Neural cell (in vitro differentiated cells): Measurements from ENCODE around the gene GID4. TPM values are rescaled to one million over a fixed set of nuclear protein-coding genes. Genes with fewer than 3 reads are reported as not detected.

ENCODE experiments used
- H2AFZ ChIP-seq: fragments of 200-600, 300-800 bp; sonication (generic), shearing (Covaris generic); 2 replicates; pipeline ENCODE4 v1.6.0; 2014; ENCODE audit warnings: low read depth, mild to moderate bottlenecking, antibody characterized with exemption, low read length, moderate library complexity
- H3F3A ChIP-seq: fragments of 200-600 bp; shearing (Covaris generic); 2 replicates; pipeline ENCODE4 v1.6.1; 2016; ENCODE audit warnings: mild to moderate bottlenecking, moderate library complexity, mixed read lengths, antibody characterized with exemption, low read length; ENCODE audit not compliant: insufficient read depth, poor library complexity, severe bottlenecking
- H3K27ac ChIP-seq: fragments of 200-600, 300-800 bp; sonication (generic), shearing (Covaris generic); 2 replicates; pipeline ENCODE4 v1.5.1; 2014; ENCODE audit warnings: mild to moderate bottlenecking, low read length, moderate library complexity
- H3K27me3 ChIP-seq: fragments of 300-800, 200-600 bp; sonication (generic), shearing (Covaris generic); 2 replicates; pipeline ENCODE4 v1.6.0; 2014; ENCODE audit warnings: mild to moderate bottlenecking, low read depth, low read length, moderate library complexity; ENCODE audit not compliant: insufficient read depth
- H3K36me3 ChIP-seq: fragments of 300-800, 200-600 bp; sonication (generic), shearing (Covaris generic); 2 replicates; pipeline ENCODE4 v1.5.1; 2014; ENCODE audit warnings: mild to moderate bottlenecking, antibody characterized with exemption, low read length, moderate library complexity; ENCODE audit not compliant: insufficient read depth
- H3K4me2 ChIP-seq: fragments of 300-800, 200-600 bp; sonication (generic), shearing (Covaris generic); 2 replicates; pipeline ENCODE4 v1.6.0; 2014; ENCODE audit warnings: mild to moderate bottlenecking, low read length
- H3K4me3 ChIP-seq: fragments of 300-800, 200-600 bp; sonication (generic), shearing (Covaris generic); 2 replicates; pipeline ENCODE4 v1.5.1; 2014; ENCODE audit warnings: mild to moderate bottlenecking, low read length, moderate library complexity
- H3K79me2 ChIP-seq: fragments of 200-600 bp; shearing (Covaris generic); replicated peaks from 2 replicates; pipeline ENCODE4 v1.6.0; 2014; ENCODE audit warnings: mild to moderate bottlenecking, low read length, moderate library complexity; ENCODE audit not compliant: insufficient read depth
- H3K9ac ChIP-seq: fragments of 300-800, 200-600 bp; sonication (generic), shearing (Covaris generic); 2 replicates; pipeline ENCODE4 v1.6.1; 2016; ENCODE audit warnings: mild to moderate bottlenecking, low read length, mixed read lengths
- H3K9me2 ChIP-seq: fragments of 200-600 bp; shearing (Covaris generic); 2 replicates; pipeline ENCODE4 v1.6.1; 2016; ENCODE audit warnings: mild to moderate bottlenecking, low read length, mixed read lengths; ENCODE audit not compliant: insufficient read depth
- H3K9me3 ChIP-seq: fragments of 200-600, 300-800 bp; sonication (generic), shearing (Covaris generic); 2 replicates; pipeline ENCODE4 v1.6.1; 2016; ENCODE audit warnings: mild to moderate bottlenecking, mixed run types, low read length, moderate library complexity, mixed read lengths
- H4K20me1 ChIP-seq: fragments of 200-600 bp; shearing (Covaris generic); 2 replicates; pipeline ENCODE4 v1.6.1; 2016; ENCODE audit warnings: mild to moderate bottlenecking, mixed run types; ENCODE audit not compliant: insufficient read depth
- EP300 ChIP-seq: fragments of 450-650 bp; conservative IDR thresholded peaks from 2 replicates; pipeline ENCODE4 v1.6.1; 2014; ENCODE audit warnings: antibody characterized with exemption, mild to moderate bottlenecking, moderate library complexity; ENCODE audit not compliant: poor library complexity, severe bottlenecking
- EZH2 ChIP-seq: fragments of 200-600, 300-800 bp; shearing (Covaris generic), sonication (generic); IDR thresholded peaks from 2 replicates; pipeline ENCODE4 v1.6.1; 2014; ENCODE audit warnings: antibody characterized with exemption, low read length, borderline replicate concordance, mild to moderate bottlenecking; ENCODE audit not compliant: insufficient read depth, poor library complexity, severe bottlenecking
- MXI1 ChIP-seq: fragments of 450-650 bp; conservative IDR thresholded peaks from 2 replicates; pipeline ENCODE4 v1.6.1; 2014; ENCODE audit warnings: antibody characterized with exemption, mild to moderate bottlenecking; ENCODE audit not compliant: poor library complexity, severe bottlenecking
- POLR2AphosphoS5 ChIP-seq: IDR thresholded peaks from 2 replicates; pipeline ENCODE4 v1.6.1; 2012
- RAD21 ChIP-seq: fragments of 450-650 bp; conservative IDR thresholded peaks from 2 replicates; pipeline ENCODE4 v1.6.1; 2014; ENCODE audit warnings: antibody characterized with exemption, mild to moderate bottlenecking, moderate library complexity
- SMC3 ChIP-seq: fragments of 450-650 bp; conservative IDR thresholded peaks from 2 replicates; pipeline ENCODE4 v1.6.1; 2014; ENCODE audit warnings: antibody characterized with exemption, mild to moderate bottlenecking, moderate library complexity; ENCODE audit not compliant: poor library complexity
- TAF1 ChIP-seq: IDR thresholded peaks from 2 replicates; pipeline ENCODE4 v1.6.1; 2012; ENCODE audit warnings: low read depth
- polyA plus RNA-seq: library from polyadenylated mRNA; depleted of rRNA; stranded (reverse); fragments of >200 nt; gene quantifications from 2 replicates; pipeline ENCODE4 v1.2.3, GENCODE V29; 2014
- TF ChIP-seq, protein P1 (sequence below): IDR thresholded peaks from 2 replicates; pipeline ENCODE4 v1.6.1; 2012; ENCODE audit warnings: borderline replicate concordance
- TF ChIP-seq, protein P2 (sequence below): fragments of 450-650 bp; IDR thresholded peaks from 2 replicates; pipeline ENCODE4 v1.5.1; 2014; ENCODE audit warnings: antibody characterized with exemption, mild to moderate bottlenecking, moderate library complexity; ENCODE audit not compliant: poor library complexity, severe bottlenecking

Gene GID4
- polyA plus RNA-seq, 1 donor from 2014 or later, result 4.9 TPM

DNA sequence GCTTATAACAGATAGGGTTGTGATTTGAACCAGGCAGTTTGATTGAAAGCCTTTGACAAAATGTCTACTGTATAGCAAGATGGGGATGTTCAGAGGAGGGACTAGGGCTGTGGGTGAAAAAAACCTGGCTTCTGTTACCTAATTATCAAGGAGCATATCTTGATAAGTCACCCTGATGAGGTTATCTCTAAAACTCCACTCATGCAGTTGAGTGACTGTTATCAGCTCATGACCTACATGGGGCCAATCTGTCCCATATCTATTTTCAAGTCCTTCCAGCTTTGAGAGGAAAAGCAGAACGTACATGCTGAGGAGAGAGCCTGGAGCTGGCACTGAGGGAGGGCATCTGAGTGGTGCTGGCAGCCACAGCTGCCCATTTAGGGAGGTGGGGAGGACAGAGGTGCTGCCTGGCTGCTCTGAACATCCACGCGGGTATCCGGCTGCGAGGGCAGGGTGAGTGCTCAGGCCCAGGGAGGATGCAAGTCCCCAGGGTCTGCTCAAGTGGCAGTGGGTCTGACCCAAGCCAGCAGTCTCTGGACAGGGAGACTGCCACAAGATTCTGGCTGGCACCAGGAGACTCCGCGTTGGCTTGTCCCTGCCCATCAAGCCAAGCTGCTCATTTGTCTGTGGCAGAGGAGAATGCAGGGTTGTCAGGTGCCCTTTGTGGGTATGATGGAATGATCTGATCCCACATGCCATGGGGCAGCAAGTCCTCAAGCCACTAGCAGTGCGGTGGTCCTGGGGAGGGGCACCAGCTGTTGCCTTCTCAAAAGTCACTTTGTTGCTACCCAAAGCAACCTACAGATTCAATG lies 29.4 kb upstream of the GID4 start:
- H3F3A ChIP-seq, result no peaks in the 10 kb centered on the region
- no peaks in the 10 kb centered on the region for H4K20me1 ChIP-seq
- H3K79me2 ChIP-seq, result no peaks in the 10 kb centered on the region
- no peak overlapping the region for H3K4me2 ChIP-seq
- H3K36me3 ChIP-seq, result no peaks in the 10 kb centered on the region
- no peak overlapping the region for H3K9ac ChIP-seq
- H3K27ac ChIP-seq, result no peak overlapping the region
- H3K9me2 ChIP-seq, result no peaks in the 10 kb centered on the region
- H3K9me3 ChIP-seq, result no peaks in the 10 kb centered on the region
- H2AFZ ChIP-seq, result no peak overlapping the region
- H3K27me3 ChIP-seq, result no peaks in the 10 kb centered on the region
- TF ChIP-seq, protein P1, sequence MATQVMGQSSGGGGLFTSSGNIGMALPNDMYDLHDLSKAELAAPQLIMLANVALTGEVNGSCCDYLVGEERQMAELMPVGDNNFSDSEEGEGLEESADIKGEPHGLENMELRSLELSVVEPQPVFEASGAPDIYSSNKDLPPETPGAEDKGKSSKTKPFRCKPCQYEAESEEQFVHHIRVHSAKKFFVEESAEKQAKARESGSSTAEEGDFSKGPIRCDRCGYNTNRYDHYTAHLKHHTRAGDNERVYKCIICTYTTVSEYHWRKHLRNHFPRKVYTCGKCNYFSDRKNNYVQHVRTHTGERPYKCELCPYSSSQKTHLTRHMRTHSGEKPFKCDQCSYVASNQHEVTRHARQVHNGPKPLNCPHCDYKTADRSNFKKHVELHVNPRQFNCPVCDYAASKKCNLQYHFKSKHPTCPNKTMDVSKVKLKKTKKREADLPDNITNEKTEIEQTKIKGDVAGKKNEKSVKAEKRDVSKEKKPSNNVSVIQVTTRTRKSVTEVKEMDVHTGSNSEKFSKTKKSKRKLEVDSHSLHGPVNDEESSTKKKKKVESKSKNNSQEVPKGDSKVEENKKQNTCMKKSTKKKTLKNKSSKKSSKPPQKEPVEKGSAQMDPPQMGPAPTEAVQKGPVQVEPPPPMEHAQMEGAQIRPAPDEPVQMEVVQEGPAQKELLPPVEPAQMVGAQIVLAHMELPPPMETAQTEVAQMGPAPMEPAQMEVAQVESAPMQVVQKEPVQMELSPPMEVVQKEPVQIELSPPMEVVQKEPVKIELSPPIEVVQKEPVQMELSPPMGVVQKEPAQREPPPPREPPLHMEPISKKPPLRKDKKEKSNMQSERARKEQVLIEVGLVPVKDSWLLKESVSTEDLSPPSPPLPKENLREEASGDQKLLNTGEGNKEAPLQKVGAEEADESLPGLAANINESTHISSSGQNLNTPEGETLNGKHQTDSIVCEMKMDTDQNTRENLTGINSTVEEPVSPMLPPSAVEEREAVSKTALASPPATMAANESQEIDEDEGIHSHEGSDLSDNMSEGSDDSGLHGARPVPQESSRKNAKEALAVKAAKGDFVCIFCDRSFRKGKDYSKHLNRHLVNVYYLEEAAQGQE, result no peak
- no peak for TF ChIP-seq TAF1
- TF ChIP-seq POLR2AphosphoS5, result no peak
- TF ChIP-seq, protein P2, sequence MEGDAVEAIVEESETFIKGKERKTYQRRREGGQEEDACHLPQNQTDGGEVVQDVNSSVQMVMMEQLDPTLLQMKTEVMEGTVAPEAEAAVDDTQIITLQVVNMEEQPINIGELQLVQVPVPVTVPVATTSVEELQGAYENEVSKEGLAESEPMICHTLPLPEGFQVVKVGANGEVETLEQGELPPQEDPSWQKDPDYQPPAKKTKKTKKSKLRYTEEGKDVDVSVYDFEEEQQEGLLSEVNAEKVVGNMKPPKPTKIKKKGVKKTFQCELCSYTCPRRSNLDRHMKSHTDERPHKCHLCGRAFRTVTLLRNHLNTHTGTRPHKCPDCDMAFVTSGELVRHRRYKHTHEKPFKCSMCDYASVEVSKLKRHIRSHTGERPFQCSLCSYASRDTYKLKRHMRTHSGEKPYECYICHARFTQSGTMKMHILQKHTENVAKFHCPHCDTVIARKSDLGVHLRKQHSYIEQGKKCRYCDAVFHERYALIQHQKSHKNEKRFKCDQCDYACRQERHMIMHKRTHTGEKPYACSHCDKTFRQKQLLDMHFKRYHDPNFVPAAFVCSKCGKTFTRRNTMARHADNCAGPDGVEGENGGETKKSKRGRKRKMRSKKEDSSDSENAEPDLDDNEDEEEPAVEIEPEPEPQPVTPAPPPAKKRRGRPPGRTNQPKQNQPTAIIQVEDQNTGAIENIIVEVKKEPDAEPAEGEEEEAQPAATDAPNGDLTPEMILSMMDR, result no peak
- no peak overlapping the region for H3K4me3 ChIP-seq

DNA sequence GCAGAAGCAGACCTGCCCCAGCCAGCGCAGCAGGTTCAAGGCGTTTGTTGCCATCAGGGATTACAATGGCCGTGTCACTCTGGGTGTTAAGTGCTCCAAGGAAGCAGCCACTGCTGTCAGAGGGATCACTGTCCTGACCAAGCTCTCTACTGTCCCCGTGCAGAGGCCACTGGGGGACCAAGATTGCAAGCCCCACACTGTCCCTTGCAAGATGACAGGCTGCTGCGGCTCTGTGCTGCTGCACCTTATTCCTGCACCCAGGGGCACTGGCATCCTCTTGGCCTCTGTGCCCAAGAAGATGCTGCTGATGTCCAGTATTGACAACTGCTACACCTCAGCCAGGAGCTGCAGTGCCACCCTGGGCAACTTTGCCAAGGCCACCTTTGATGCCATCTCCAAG lies 27.9 kb upstream of the GID4 start:
- H3K79me2 ChIP-seq, result no peaks in the 10 kb centered on the region
- no peak overlapping the region for H2AFZ ChIP-seq
- H3K36me3 ChIP-seq, result no peaks in the 10 kb centered on the region
- no peak overlapping the region for H3K9ac ChIP-seq
- no peaks in the 10 kb centered on the region for H3K9me3 ChIP-seq
- no peak overlapping the region for H3K4me2 ChIP-seq
- H3K9me2 ChIP-seq, result no peaks in the 10 kb centered on the region
- no peaks in the 10 kb centered on the region for H4K20me1 ChIP-seq
- TF ChIP-seq TAF1 (no peak), EP300 (no peak), SMC3 (no peak), POLR2AphosphoS5 (no peak), EZH2 (no peak), MXI1 (no peak), RAD21 (no peak)
- TF ChIP-seq, protein P2, result no peak
- TF ChIP-seq, protein P1, result no peak
- no peak overlapping the region for H3K27ac ChIP-seq
- H3K4me3 ChIP-seq, result no peak overlapping the region
- no peaks in the 10 kb centered on the region for H3F3A ChIP-seq
- H3K27me3 ChIP-seq, result no peaks in the 10 kb centered on the region
